Stimulated activated CD8-positive, alpha-beta memory T cell treated with anti-CD3 and anti-CD28 coated beads, Interleukin-12 subunit alpha, Interleukin-12 subunit beta, amount 100 ng/mL, for 24 hours (primary cell): Measurements from ENCODE around the gene TBX6.
A peak's percentile ranks its signal among the peaks of the same experiment; 100 is the strongest.
"Not testable (repeated sequence)": the region's sequence is repeated elsewhere in the genome, so short reads cannot be mapped to it uniquely, and the experiment has no call there.

Source experiments
- DNase-seq: peaks from one replicate; pipeline ENCODE4 v3.0.0-alpha.2; 2020; ENCODE audit errors: extremely low read depth

TBX6 gene, protein sequence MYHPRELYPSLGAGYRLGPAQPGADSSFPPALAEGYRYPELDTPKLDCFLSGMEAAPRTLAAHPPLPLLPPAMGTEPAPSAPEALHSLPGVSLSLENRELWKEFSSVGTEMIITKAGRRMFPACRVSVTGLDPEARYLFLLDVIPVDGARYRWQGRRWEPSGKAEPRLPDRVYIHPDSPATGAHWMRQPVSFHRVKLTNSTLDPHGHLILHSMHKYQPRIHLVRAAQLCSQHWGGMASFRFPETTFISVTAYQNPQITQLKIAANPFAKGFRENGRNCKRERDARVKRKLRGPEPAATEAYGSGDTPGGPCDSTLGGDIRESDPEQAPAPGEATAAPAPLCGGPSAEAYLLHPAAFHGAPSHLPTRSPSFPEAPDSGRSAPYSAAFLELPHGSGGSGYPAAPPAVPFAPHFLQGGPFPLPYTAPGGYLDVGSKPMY

DNA sequence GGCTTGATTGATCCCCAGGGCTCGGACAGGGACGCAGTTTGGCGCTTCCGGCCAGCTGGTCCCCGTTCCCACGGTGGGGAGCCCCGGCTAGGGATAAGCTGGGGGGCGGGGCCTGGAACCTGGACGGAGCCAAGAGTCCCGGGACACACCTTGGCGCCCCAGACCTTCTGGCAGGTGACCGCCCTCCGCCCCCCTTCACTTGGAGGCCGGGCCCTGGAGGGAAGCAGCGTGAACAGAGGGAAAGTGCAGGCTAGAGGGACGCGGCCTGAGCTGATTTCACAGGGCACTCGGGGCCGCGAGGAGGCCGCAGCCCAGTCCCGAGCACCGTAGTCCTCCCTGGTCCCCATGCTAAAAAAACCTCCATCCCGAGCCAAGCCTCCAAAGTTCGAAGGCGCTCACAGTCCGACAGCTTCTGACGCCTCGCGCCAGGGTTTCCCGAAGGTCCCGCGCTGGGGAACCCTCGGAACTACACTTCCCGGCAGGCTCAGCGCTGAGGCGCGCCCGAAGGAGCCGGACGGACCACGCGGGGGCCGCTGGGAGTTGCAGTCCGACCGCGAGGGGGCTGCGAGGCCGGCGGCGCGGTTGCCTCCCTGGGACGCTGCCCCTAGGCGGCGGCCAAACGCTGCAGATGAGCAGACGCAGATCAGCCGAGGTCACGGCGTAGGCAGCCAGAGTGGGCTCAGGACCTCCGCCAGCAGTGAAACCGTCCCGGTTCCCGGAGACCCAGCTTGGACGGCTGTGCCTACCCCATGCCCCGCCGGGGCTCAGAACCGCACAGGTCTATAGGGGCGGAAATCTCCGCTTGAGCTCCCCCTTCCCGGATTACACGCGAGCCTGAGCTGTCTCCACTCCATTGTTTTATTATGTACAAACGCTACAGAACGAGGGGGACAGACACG lies at the start of gene TBX6:
TSS of gene TBX6 (minus strand) at position 451 of the 899 bp plus-strand sequence. CDS start 731 bp downstream, outside the sequence.
- peak; percentile 84 for DNase-seq

DNA sequence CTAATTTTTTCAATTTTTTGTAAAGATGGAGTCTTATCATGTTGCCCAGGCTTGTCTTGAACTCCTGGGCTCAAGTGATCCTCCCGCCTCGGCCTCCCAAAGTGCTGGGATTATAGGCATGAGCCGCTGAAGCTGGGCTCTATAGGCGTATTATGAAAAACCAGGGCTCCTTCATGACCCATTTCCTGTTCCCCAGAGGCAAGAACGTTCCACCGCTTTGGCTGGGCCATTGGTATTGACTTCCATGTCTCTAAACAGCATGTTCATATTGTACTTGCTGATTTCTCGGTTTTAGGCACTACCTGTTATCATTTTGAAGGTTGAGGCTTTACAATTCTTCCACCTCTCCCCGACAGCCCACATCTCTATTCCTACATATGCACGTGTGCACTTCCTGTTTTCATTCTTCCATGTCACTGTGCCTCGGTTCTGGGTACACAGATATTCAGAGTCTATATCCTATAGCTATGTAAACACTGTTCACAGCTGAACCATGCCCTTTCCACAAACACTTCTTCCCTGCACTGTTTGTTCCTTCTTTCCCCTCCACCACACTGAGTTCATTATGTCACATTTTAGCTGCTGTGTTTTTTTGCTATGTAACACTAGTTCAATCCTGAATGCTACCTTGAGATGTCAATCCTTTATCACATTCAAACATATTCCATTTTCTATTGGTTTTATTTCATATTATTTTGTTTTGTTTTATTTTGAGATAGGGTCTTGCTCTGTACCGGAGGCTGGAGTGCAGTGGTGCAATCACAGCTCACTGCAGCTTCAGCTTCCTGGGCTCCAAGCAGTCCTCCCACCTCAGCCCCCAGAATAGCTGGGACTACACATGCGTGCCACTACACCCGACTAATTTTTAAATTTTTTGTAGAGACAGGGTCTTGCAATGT lies 48.1 kb upstream of the TBX6 start:
- no peak for DNase-seq

DNA sequence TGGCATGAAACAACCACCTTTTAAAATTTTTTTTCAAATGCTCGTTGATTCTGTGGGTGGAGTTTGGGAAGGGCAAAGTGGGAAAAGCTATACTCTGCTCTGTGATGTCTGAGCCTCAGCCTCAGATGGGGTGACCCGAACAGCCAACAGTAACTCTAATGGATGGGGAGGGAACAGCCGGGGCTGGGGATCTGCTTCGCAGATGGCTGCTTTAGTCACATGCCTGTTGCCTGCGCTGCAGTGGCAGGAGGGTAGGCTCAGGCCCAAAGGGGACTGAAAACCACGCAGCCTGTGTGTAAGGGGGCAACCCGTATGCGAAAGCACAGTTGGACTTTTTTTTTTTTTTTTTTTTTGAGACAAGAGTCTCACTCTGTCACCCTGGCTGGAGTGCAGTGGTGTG lies 46.2 kb upstream of the TBX6 start:
- no peak for DNase-seq

DNA sequence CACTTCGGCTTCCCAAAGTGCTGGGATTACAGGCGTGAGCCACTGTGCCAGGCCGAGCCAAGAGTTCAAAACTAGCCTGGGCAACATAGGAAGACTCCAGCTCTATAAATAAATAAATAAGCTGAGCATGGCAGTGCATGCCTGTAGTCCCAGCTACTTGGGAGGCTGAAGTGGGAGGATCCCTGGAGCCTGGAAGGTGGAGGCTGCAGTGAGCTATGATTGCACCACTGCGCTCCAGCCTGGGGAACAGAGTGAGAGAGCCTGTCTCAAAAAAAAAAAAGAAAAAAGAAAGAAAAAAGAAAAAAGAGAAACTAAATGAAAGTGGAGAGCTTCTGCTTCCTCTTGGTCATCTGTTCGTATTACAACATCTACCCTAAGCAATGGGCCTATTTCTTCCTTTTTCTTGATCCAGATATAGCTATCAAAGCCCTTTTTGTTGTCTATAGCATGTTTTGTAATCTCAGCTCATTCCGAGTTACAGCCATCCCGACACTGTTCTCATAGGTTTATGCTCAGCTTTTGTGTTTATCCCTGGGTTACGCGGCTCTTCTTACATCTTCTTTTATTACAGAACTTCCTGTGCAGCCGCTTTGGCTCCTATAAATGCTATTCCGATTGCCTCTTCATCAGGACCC lies 45.4 kb upstream of the TBX6 start:
- DNase-seq, result no peak

DNA sequence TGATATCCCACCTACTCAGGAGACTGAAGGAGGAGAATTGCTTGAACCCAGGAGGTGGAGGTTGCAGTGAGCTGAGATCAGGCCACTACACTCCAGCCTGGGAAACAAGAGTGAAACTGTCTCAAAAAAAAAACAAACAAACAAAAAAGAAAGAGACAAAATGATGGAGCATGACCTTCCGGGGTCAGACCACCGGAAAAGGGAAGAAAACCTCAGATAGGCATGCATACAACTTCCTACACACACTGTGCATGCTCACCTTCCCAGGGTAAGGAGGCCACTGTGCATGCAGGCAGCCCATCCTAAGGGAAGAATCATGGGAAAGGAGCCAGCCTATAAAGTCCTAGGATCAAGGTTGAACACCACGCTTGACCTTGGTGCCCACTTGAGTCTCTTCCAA lies 40.9 kb upstream of the TBX6 start:
- DNase-seq, result no peak

DNA sequence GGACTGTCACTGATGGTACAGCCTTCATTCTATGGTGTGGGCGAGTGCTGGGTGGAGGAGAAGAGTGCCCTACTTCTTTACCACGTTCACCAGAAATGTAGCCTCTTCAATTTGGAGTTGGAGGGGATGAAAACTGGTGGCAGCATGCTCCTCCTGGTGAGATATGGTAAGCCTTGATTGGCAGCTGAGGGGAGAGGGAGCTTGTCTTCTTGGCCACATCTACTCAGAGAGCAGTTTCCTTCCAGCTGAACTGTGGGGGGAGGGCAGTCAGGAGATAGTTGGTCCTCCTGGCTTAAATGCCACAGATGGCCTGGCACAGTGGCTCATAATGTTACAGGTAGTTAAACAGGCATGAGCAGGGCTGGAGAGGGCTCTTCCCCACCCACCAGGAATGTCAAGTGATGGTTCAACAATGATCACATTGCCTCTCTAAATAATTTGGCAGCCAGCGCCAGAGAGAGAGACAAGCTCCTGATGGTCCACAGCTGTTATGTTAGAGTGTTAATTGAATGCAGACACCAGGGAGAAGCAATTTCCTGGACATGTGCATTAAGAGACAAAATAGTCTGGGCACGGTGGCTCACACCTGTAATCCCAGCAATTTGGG lies 40.2 kb upstream of the TBX6 start:
- no peak for DNase-seq

DNA sequence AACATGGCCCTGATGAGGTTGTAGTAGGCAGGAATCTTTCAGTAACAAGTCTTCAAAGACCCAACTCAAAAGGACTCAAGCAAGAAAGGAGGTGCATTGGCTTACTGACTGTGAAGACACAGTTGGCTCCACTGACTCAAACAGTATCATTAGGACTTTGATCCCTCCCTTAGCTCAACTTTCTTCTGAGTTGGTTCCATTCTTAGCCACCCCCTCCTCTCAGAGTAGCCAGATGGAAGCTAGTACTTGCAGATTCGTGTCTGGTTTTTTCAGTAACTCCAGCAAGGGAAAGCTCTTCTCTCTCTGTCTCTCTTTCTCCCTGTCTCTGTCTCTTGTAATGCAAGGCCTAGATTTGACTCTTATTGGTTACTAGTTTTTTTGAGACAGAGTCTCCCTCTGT lies 36.3 kb upstream of the TBX6 start:
- no peak for DNase-seq

DNA sequence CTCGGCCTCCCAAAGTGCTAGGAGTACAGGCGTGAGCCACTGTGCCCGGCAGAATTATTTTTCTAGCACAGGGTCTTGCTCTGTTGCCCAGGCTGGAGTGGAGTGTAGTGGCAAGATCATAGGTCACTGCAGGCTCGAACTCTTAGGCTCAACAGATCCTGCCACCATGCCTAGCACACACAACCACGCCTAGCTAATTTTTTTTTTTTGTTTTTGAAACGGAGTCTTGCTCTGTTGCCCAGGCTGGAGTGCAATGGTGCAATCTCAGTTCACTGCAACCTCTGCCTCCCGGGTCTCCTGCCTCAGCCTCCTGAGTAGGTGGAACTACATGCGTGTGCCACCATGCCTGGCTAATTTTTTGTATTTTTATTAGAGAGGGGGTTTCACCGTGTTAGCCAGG lies 34.0 kb upstream of the TBX6 start:
- DNase-seq, result not testable (repeated sequence)

DNA sequence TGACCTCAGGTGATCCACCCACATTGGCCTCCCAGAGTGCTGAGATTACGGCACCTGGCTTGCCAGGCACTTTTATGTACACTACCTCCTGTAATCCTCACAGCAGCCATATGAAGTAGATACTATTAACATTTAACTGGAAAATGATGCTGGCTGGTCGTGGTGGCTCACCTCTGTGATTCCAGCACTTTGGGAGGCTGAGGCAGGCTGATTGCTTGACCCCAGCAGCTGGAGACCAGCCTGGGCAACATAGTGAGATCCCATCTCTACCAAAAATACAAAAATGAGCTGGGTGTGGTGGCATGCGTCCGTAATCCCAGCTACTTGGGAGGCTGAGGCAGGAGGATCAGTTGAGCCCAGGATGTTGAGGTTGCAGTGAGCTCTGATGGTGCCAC lies 33.3 kb upstream of the TBX6 start:
- no peak for DNase-seq

DNA sequence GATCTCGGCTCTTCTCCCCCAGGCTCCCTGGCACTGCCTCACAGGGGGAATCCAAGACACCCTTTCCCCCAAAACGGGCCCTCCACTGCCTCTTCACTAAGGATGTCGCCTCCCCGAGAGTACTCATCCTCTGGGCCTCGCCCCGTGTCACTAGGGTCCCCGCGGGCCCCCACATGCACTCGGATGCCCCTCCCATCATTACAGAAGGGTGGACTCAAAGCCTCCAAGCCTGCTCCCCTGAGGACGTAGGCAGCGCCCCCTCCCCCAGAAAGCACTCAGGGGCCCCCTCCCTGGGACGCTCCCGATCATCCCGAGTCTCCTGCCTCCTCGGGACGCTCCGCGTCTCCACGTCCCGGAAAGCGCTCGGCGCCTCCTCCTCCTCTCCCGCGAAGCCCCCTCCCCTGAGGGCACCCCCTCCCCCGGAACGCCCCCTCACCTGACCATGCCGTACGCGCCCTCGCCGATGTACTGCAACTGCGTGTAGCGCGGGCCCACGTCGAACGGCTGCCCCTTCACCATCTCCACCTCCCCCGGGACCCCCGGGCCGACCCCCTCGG lies 31.0 kb upstream of the TBX6 start:
- DNase-seq, result no peak

DNA sequence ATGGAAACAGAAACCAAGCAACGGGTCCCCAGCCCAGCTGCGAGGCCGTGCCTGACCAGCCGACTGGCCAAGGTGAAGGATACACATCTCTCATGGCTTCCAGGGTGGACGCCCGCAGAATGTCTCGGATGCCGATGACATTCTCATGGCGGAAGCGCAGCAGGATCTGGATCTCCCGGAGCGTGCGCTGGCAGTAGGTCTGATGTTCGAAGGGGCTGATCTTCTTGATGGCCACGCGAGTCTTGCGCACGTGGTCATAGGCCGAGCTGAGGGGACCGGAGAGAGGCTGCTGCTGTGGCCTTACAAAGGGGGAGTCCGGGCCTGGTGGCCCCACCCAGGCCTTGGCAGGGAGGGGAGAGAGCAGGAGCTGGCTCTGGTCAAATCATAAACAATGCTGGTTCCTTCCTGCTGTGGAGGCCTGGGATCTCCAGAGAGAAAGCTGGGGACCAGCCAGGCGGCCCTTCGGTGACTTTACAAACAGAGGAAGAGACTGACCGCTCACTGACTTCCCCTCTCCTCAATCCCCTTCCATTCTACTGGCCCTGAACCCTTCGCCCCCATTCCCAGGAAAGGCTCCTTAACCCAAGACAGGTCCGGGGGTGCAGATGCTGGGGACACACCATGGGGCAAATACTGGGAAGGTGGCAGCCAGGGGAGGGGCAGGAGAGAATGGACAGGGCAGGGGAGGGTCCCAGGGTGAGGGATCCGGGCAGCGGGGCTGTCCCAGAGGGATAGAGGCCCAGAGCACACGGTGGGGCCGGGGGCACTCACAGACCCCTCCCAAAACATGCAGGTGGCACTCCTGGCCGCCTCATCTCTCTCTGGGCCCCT lies 30.2 kb upstream of the TBX6 start:
- no peak for DNase-seq

DNA sequence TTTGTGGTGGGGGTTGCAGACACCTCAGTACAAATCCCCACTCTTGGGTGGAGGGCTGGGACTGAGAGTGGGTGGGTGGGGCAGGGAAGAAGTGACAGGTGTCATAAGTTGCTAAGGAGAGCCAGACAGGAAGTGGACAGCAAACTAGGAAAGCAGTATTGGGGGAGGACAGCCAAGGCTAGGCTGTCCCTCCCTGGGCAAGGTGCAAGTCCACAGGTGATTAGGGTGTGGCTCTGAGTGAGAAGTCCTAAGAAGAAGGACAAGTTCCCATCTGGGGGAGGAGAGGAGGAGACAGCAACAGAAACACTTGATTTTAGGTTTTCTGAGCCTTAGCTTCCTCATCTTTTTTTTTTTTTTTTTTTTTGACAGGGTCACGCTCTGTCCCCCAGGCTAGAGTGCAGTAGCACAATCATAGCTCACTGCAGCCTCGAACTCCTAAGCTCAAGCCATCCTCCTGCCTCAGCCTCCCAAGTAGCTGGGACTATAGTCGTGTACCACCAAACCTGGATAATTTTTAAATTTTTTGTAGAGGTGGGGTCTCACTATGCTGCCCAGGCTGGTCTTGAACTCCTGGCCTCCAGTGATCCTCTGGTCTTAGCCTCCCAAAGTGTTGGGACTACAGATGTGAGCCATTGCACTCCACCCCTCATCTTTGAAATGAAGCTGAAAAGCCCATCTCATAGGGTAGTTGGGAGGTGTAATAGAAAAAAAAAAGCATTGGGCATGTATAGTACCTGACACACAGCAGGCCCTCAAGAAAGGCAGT lies 28.8 kb upstream of the TBX6 start:
- DNase-seq, result no peak

DNA sequence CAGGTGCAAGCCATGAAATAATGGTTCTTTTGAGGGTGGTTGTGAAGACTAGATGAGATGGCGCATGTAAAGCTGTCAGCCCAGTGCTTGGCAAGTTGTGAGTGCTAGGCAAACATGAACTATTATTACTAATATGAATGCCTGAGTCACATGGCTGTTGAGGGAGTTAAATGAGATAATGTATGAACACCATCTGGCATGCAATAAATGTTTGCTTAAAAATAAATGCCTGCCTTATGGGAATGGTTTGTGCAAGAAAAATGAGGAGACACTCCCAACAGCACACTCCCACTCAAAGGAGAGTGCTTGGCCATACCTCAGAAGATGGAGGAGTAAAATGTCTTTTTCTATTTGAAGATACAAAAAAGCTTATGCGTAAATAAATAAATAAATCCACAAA lies 27.7 kb upstream of the TBX6 start:
- DNase-seq, result no peak

DNA sequence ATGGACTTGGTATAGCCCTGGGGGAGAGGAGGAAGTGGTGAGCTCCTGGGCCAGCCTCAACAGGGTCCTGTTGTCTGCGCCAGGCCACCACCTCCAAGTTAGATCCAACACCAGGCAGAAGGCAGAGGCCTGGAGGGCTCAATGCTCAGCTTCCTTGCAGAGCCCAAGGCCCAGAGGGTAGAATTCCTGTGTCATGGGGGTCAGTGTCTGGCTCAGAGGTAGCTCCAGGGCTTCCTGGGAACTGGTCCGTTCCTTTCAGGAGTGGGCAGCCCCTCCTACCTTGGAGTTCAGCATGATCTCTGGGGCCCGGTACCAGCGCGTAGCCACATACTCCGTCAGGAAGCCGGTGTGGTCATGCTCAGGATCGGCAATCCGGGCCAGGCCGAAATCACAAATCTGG lies 26.0 kb upstream of the TBX6 start:
- DNase-seq, result no peak

DNA sequence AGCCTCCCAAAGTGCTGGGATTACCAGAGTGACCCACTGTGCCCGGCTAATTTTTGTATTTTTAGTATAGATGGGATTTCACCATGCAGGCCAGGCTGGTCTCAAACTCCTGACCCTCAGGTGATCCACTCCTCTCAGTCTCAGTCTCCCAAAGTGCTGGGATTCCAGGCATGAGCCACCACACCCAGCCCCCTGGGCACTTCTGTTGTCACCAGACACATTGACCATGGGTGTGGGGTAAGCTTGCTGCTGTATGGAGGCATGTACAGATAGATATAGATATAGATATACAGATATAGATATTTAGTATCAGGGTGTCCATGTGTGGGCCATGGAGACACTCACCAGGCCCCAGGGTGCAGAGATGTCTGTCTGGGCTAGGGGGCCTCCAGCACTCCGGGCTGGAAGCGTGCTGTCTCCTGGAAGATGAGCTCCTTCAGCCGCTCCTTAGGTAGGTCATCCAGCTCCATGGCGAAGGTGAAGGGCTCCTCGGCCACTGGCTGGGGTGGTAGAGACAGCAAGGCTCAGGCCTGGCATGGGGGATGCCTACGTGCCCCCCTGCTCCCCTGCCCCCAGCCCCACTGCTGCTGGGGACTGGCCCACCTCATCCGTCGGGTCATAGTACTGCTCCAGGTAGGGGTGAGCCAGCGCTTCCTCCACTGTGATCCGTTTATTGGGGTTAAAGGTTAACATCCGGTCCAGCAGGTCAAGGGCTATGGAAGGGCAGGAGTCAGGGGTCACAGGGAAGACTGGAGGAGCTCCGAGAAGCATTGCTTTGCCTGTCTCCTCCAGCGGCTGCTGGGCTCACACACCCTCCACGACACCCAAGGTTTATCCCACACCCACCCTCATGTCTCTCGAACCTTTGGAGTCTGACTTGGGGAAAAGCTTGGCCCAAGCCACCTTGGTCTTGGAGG lies 24.8 kb upstream of the TBX6 start:
- no peak for DNase-seq

DNA sequence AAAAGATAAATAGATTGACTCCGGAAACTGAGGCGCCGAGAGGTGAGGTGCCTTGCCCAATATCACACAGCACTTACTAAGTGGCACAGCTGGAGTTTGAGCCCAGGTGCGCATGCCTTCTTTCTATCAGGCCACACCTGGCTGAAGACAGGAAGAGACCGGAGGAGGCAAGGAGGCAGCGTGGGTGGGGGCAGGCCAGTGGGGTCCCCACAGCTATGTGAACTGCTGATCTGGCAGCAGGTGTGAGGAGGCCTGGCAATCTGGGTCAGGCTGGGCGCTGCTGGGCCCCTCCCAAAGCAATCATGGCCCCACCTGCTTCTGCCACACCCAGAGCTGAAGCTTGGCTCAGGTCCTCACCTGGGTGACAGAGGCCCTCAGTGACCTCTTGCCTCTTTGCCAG lies 23.5 kb upstream of the TBX6 start:
- no peak for DNase-seq

DNA sequence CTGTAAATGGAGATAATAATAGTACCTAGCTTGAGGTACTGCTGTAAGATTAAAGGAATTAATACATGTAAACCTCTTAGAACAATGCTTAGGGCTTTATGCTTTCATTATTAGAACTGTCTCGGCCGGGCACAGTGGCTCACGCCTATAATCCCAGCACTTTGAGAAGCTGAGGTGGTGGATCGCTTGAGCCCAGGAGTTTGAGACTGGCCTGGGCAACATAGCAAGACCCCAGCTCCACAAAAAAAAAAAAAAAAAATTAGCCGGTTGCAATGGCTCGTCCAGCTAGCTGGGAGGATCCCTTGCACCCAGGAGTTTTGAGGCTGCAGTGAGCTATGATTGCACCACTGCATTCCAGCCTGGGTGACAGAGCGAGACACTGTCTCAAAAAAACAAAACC lies 23.1 kb upstream of the TBX6 start:
- DNase-seq, result not testable (repeated sequence)

DNA sequence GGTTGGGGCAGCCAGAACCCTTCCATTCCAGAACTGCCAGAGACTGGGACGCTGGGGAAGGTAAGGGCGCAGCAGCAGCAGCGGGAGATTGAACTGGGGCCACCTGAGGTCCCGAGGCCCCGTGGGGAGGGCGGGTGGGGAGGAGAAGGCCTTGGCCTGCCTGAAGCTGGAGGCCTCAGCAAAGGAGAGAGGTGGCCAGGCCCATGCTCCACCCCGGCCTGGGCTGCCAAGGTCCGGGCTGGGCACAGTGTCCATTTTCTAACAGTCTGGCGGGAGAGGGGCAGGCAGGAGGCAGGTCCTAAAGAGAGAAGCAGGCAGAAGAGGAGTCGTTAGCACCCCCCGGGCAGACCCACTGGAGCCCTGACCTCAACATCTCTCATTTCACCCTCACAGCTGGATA lies 22.7 kb upstream of the TBX6 start:
- no peak for DNase-seq
